CD4-positive, CD25-positive, alpha-beta regulatory T cell (primary cell): ENCODE data around the gene VWA3A. TPM values are rescaled to one million over a fixed set of nuclear protein-coding genes. Genes with fewer than 3 reads are reported as not detected.

Source experiments
- ATAC-seq, 2 donors: fragments of 150-1000 bp; cut with Tn5 transposase; one replicate each; pipeline ENCODE4 v1.10.0; 2021; ENCODE audit warnings: low read depth in 2 of 2, moderate number of reproducible peaks in 2 of 2, moderate library complexity in 1 of 2
- DNase-seq, 3 donors: peaks; one replicate each; pipeline versions ENCODE4 v3.0.0 to v3.0.0-alpha.2; 2012 to 2022; ENCODE audit warnings: mixed read lengths in 1 of 3
- H3K27ac ChIP-seq: one replicate; pipeline ENCODE4 v1.7.0; 2013; ENCODE audit warnings: mild to moderate bottlenecking, low read length; ENCODE audit not compliant: insufficient read depth, poor library complexity, severe bottlenecking
- H3K27me3 ChIP-seq: one replicate; pipeline ENCODE4 v1.7.0; 2013; ENCODE audit warnings: low read length; ENCODE audit not compliant: control insufficient read depth, insufficient read depth
- H3K36me3 ChIP-seq: one replicate; pipeline ENCODE4 v1.7.0; 2013; ENCODE audit warnings: mild to moderate bottlenecking, low read length, moderate library complexity; ENCODE audit not compliant: control insufficient read depth, insufficient read depth
- H3K4me1 ChIP-seq: 2 replicates; pipeline ENCODE4 v1.7.0; 2013; ENCODE audit warnings: mild to moderate bottlenecking, low read length; ENCODE audit not compliant: insufficient read depth, control insufficient read depth, poor library complexity, severe bottlenecking
- H3K4me3 ChIP-seq: one replicate; pipeline ENCODE4 v1.7.0; 2013; ENCODE audit warnings: low read depth, mild to moderate bottlenecking, low read length, moderate library complexity
- H3K9me3 ChIP-seq, 2 experiments: 1 replicate in 1 of 2; 2 replicates in 1 of 2; pipeline ENCODE4 v1.7.0; 2013; ENCODE audit warnings: low read length in 2 of 2, mild to moderate bottlenecking in 1 of 2, moderate library complexity in 1 of 2; ENCODE audit not compliant: control insufficient read depth in 2 of 2
- H3K27ac Mint-ChIP-seq, 3 donors: one replicate each; pipeline ENCODE4 v1.8.0; 2020 to 2022; ENCODE audit warnings: mild to moderate bottlenecking in 3 of 3, mixed read lengths in 3 of 3, moderate library complexity in 2 of 3
- H3K27me3 Mint-ChIP-seq: one replicate; pipeline ENCODE4 v1.8.0; 2022; ENCODE audit warnings: mild to moderate bottlenecking, mixed read lengths
- H3K36me3 Mint-ChIP-seq: one replicate; pipeline ENCODE4 v1.8.0; 2020; ENCODE audit warnings: mixed read lengths
- H3K4me1 Mint-ChIP-seq, 4 donors: one replicate each; pipeline ENCODE4 v1.8.0; 2020 to 2022; ENCODE audit warnings: mixed read lengths in 4 of 4, mild to moderate bottlenecking in 1 of 4
- H3K4me3 Mint-ChIP-seq, 4 donors: one replicate each; pipeline ENCODE4 v1.8.0; 2020 to 2022; ENCODE audit warnings: mild to moderate bottlenecking in 4 of 4, mixed read lengths in 4 of 4, moderate library complexity in 3 of 4
- H3K9me3 Mint-ChIP-seq, 7 donors: one replicate each; pipeline ENCODE4 v1.8.0; 2020 to 2022; ENCODE audit warnings: mixed read lengths in 7 of 7, mild to moderate bottlenecking in 3 of 7, moderate library complexity in 2 of 7
- polyA plus RNA-seq, 4 donors: library from polyadenylated mRNA; unstranded; fragments of 300-500 nt; fragmentation: Illumina TruSeq; gene quantifications; one replicate each; pipeline ENCODE4 v1.2.3, GENCODE V29; 2021
- total RNA-seq: library from RNA; stranded (reverse); gene quantifications from one replicate; pipeline ENCODE4 v1.2.3, GENCODE V29; 2022

Gene VWA3A
- total and polyA plus RNA-seq, 5 donors from 2014 or later = 0.37 TPM; not detected in 4

DNA sequence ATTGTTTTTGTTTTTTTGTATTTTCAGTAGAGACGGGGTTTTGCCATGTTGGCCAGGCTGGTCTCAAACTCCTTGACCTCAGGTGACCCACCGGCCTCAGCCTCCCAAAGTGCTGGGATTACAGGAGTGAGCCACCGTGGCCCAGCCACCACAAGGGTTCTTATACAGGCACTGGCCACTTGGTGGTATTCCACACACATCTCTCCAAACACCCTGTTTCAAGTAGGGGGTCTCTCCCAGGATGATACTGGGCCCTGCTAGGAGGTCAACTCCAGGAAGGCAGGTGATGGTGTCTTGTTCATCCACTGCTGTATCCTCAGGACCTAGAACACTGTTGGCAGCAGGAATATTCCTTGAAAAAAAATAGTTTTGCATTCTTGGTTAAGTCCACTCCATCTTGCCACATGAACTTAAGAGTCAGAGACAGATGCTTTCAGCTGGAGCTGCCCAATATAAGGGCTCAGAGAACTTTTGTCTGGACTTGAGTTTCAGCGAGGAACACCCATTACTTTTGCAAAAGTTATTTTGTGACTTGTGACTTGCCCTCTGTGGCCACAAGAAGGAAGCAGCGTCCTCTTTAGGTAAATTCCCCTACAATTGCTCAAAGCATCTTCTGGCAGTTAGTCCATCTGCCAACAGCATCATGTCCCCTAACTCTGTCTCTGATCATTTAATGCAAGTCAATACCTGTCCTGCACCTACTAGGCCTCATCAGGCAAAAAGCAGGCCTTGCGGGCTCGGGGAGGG, 106.4 kb downstream of the VWA3A start:
- no peaks in the 10 kb centered on the region for H3K36me3 ChIP-seq
- no peaks in the 10 kb centered on the region for H3K36me3 Mint-ChIP-seq
- H3K9me3 ChIP-seq = no peaks in the 10 kb centered on the region
- H3K4me1 Mint-ChIP-seq = peaks cover 19 to 27% (median 23%) of the 10 kb centered on the region in 4 donors
- peak overlapping the region in 2 of 4 donors; percentile 66 to 96 for H3K4me3 Mint-ChIP-seq
- no peak overlapping the region for H3K4me3 ChIP-seq
- no peak for ATAC-seq
- no peaks in the 10 kb centered on the region for H3K27me3 ChIP-seq
- peaks cover 13% of the 10 kb centered on the region for H3K27me3 Mint-ChIP-seq
- peaks cover 16% of the 10 kb centered on the region for H3K4me1 ChIP-seq
- peak in 1 of 3 donors; percentile 29 for DNase-seq
- H3K9me3 Mint-ChIP-seq = peaks cover 0 to 5% (median 2%) of the 10 kb centered on the region in 7 donors
- H3K27ac Mint-ChIP-seq = peak overlapping the region in 2 of 3 donors; percentile 38 to 48
- H3K27ac ChIP-seq = no peak overlapping the region

DNA sequence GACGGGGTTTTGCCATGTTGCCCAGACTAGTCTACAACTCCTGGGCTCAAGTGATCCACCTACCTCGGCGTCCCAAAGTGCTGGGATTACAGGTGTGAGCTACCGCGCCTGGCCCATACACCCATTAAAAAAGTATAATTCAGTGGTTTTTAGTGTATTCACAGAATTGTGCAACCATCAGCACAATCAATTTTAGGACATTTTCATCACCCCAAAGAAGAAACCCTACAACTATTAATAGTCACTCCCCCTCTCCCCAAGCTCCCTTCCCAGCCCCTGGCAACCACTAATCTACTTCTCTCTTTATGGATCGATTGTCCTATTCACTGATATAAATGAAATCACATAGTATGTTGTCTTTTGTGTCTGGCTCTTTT, 109.9 kb downstream of the VWA3A start:
- no peaks in the 10 kb centered on the region for H3K27me3 ChIP-seq
- H3K4me3 Mint-ChIP-seq = no peak overlapping the region
- H3K27ac Mint-ChIP-seq = peak overlapping the region in 1 of 3 donors; percentile 43
- H3K4me3 ChIP-seq = no peak overlapping the region
- peaks cover 4 to 22% (median 12%) of the 10 kb centered on the region in 4 donors for H3K4me1 Mint-ChIP-seq
- H3K36me3 ChIP-seq = no peaks in the 10 kb centered on the region
- H3K27me3 Mint-ChIP-seq = no peaks in the 10 kb centered on the region
- no peaks in the 10 kb centered on the region for H3K9me3 Mint-ChIP-seq
- H3K27ac ChIP-seq = no peak overlapping the region
- DNase-seq = no peak
- peaks cover 12% of the 10 kb centered on the region for H3K4me1 ChIP-seq
- ATAC-seq = no peak
- no peaks in the 10 kb centered on the region for H3K9me3 ChIP-seq
- H3K36me3 Mint-ChIP-seq = no peaks in the 10 kb centered on the region

DNA sequence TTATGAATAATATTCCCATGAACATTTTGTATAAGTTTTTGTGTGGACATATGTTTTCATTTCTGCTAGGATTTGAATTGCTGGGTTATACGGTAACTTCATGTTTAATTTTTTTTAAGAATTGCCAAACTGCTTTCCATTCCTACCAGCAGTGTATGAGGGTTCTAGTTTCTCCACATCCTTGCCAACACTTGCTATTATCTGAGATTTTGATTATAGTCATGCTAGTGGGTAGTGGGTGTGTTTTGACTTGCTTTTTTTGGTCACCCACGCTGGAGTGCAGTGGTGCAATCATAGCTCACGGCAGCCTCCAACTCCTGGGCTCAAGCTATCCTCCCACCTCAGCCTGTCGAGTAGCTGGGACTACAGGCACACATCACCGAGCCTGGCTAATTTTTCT, 110.8 kb downstream of the VWA3A start:
- DNase-seq (no peak), ATAC-seq (no peak)
- Histone ChIP-seq H3K9me3 (no peaks in the 10 kb centered on the region), H3K4me3 (no peak overlapping the region), H3K27me3 (no peaks in the 10 kb centered on the region), H3K36me3 (no peaks in the 10 kb centered on the region), H3K4me1 (peaks cover 20% of the 10 kb centered on the region), H3K27ac (no peak overlapping the region)
- Mint-ChIP-seq H3K27ac (no peak overlapping the region), H3K9me3 (no peaks in the 10 kb centered on the region), H3K4me1 (peaks cover 9 to 31% (median 16%) of the 10 kb centered on the region in 4 donors), H3K4me3 (no peak overlapping the region), H3K36me3 (no peaks in the 10 kb centered on the region), H3K27me3 (no peaks in the 10 kb centered on the region)

DNA sequence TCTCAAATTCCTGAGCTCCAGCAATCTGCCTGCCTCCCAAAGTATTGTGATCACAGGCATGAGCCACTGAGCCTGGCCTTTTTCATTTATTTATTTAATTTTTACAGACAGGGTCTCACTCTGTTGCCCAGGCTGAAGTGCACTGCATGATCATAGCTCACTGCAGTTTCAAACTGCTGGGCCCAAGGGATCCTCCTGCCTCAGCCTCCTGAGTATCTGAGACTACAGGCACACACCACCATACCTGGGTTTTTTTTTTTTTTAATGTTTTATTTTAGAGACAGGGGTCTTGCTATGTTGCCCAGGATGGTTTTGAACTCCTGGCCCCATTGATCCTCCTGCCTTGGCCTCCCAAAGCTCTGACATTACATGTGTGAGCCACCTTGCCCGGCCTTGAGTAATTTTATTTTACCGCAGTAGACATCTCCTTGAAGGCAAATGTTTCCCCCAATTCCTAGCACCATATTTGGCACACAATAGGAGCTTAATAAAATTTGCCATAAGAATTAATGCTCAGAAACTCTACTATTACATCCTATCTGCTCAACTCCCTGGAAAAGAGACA, 111.8 kb downstream of the VWA3A start:
- ATAC-seq (no peak), DNase-seq (no peak)
- no peaks in the 10 kb centered on the region for H3K36me3 ChIP-seq
- Mint-ChIP-seq H3K4me1 (peaks cover 9 to 40% (median 21%) of the 10 kb centered on the region in 4 donors), H3K27me3 (no peaks in the 10 kb centered on the region), H3K27ac (peak overlapping the region in 1 of 3 donors; percentile 55), H3K9me3 (no peaks in the 10 kb centered on the region), H3K4me3 (peak overlapping the region in 2 of 4 donors; percentile 87 to 90), H3K36me3 (no peaks in the 10 kb centered on the region)
- H3K9me3 ChIP-seq = no peaks in the 10 kb centered on the region
- H3K4me1 ChIP-seq = peaks cover 26% of the 10 kb centered on the region
- H3K27ac ChIP-seq = no peak overlapping the region
- H3K4me3 ChIP-seq = no peak overlapping the region
- no peaks in the 10 kb centered on the region for H3K27me3 ChIP-seq

DNA sequence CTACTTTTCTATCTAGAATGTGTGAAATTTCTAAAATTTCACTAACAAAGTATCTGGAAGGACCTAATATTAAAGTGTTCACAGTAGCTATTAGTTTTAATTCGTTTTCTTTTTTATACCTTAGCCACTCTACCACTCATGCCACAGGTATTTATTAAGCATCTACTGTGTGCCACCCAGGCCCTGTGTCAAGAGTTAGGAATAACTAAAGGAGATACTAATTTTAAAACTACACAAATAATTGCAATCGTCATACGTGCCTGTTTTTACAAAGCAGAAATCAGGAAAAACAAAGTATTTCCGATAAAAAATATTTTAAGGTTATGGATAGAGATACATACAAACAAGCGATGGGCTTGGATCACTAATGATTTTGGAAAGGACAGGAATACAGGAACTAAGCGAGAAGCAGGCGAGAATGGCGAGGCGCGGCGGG, 113.3 kb downstream of the VWA3A start:
- Mint-ChIP-seq H3K27me3 (no peaks in the 10 kb centered on the region), H3K9me3 (no peaks in the 10 kb centered on the region), H3K4me1 (peaks cover 11 to 53% (median 24%) of the 10 kb centered on the region in 4 donors), H3K36me3 (peaks cover 2% of the 10 kb centered on the region), H3K4me3 (peak overlapping the region; percentile 85 to 98 (median 92)), H3K27ac (peak overlapping the region in 2 of 3 donors; percentile 49 to 71)
- DNase-seq = no peak
- H3K4me1 ChIP-seq = peaks cover 26% of the 10 kb centered on the region
- H3K27me3 ChIP-seq = no peaks in the 10 kb centered on the region
- H3K4me3 ChIP-seq = peak overlapping the region; percentile 35
- ATAC-seq = no peak
- peaks cover under 1% of the 10 kb centered on the region for H3K36me3 ChIP-seq
- H3K9me3 ChIP-seq = no peaks in the 10 kb centered on the region
- peak overlapping the region; percentile 73 for H3K27ac ChIP-seq

GRCh38 chr16:22206013-22206841, 113.9 kb downstream of the VWA3A start, which contains the start of gene EEF2K:
EEF2K (plus strand) TSS chr16:22206278; CDS start chr16:22225730, 19,452 bp downstream.
- Mint-ChIP-seq H3K27ac (peak within 1 kb of the TSS; percentile 67 to 92 (median 86)), H3K36me3 (peaks cover 5% of the 10 kb centered on the region), H3K9me3 (no peaks in the 10 kb centered on the region), H3K27me3 (no peaks in the 10 kb centered on the region), H3K4me1 (peaks cover 12 to 53% (median 28%) of the 10 kb centered on the region in 4 donors), H3K4me3 (peak within 1 kb of the TSS; percentile 85 to 98 (median 92))
- ATAC-seq (peak; percentile 88 to 90), DNase-seq (peak; percentile 71 to 92 (median 75))
- Histone ChIP-seq H3K27ac (peak within 1 kb of the TSS; percentile 73), H3K9me3 (no peaks in the 10 kb centered on the region), H3K4me3 (peak within 1 kb of the TSS; percentile 84), H3K4me1 (peaks cover 26% of the 10 kb centered on the region), H3K27me3 (no peaks in the 10 kb centered on the region), H3K36me3 (peaks cover 3% of the 10 kb centered on the region)
